ENCODE results near the gene PIGU. TPM values are rescaled to one million over a fixed set of nuclear protein-coding genes. Genes with fewer than 3 reads are reported as not detected.

PIGU gene
- total and polyA plus RNA-seq, 2 of the 13 experiments (the other 11 are each of a cell fraction or from before 2014, with no cell fraction given): 45.5 to 231 TPM

DNA sequence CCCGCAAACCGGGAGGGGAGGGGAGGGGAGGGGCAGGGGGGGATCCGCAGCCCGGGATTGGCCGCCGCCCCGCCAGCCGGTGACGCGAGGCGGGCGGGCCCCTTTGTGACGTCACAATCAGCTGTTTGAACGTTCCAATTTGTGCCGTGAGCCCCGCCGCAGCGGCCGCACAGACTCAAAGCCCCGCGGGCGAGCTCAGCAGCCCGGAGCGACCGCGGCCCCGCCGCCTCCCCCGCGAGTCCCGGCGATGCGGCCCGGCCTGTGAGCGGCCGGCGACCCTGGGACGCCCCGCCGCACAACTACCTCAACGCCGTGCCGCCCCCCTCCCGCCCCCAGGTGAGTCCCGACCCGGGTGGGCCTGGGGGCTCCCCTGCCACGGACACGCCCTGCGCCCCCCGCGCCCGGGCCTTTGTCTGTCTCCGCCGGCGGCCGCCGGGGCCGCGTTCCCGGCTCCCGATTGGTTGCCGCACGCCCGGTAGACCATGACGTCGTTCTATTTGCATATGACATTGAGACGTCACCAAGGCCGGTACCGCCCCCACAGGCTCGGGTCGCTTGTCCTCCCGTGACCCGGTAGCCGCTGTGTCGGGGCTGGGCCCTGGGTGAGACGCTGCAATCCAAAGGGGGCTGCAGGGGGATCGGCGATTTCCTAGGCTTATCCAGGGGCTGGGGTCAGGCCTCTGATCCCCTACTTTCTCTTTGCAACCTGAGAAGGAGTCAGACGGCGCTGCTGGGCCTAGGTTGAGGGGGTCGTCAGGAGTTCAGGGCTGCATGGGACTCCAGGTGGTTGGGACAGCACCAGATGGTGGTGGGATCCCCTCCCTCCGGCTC, 27.5 kb upstream of the PIGU start, which contains the start of gene TP53INP2 (continued):
- TF ChIP-seq KMT2B (CRISPR knock-in tag; IDR thresholded peaks at IDR 0.05) (no peak; the same call in 1 of the 2 replicates), ERF (CRISPR knock-in tag; IDR thresholded peaks at IDR 0.05) (peak; percentile 12; the same call in 1 of the 2 replicates), FOXC1 (CRISPR knock-in tag; IDR thresholded peaks at IDR 0.05; ENCODE audit: borderline replicate concordance) (no peak), MEIS1 (CRISPR knock-in tag; IDR thresholded peaks at IDR 0.05; ENCODE audit: borderline replicate concordance) (peak; percentile 43; the same call in 1 of the 2 replicates), IRF9 (CRISPR knock-in tag; IDR thresholded peaks at IDR 0.05; ENCODE audit: borderline replicate concordance) (peak; percentile 20; the same call in 1 of the 2 replicates), POGZ (CRISPR knock-in tag; IDR thresholded peaks at IDR 0.05) (peak; percentile 52; the same call in 1 of the 2 replicates), ZKSCAN8 (CRISPR knock-in tag; IDR thresholded peaks at IDR 0.05; ENCODE audit: borderline replicate concordance) (no peak), ZC3H4 (CRISPR knock-in tag; IDR thresholded peaks at IDR 0.05; ENCODE audit: borderline replicate concordance) (no peak), ZNF543 (CRISPR knock-in tag; IDR thresholded peaks at IDR 0.05) (no peak; the same call in 1 of the 2 replicates), GMEB1 (CRISPR knock-in tag; IDR thresholded peaks at IDR 0.05; ENCODE audit: borderline replicate concordance) (peak; percentile 16; the same call in 1 of the 2 replicates), EED (CRISPR knock-in tag; IDR thresholded peaks at IDR 0.05) (no peak), KDM3A (CRISPR knock-in tag; IDR thresholded peaks at IDR 0.05; ENCODE audit: low read depth) (no peak), MXD1 (CRISPR knock-in tag; IDR thresholded peaks at IDR 0.05) (peak; percentile 61; the same call in 1 of the 2 replicates), CHCHD3 (CRISPR knock-in tag; IDR thresholded peaks at IDR 0.05) (no peak), RARG (CRISPR knock-in tag; IDR thresholded peaks at IDR 0.05; ENCODE audit: low read depth) (no peak), ZFP37 (CRISPR knock-in tag; IDR thresholded peaks at IDR 0.05; ENCODE audit: borderline replicate concordance) (peak; percentile 6; the same call in 1 of the 2 replicates)
- TF ChIP-seq, protein P1, sequence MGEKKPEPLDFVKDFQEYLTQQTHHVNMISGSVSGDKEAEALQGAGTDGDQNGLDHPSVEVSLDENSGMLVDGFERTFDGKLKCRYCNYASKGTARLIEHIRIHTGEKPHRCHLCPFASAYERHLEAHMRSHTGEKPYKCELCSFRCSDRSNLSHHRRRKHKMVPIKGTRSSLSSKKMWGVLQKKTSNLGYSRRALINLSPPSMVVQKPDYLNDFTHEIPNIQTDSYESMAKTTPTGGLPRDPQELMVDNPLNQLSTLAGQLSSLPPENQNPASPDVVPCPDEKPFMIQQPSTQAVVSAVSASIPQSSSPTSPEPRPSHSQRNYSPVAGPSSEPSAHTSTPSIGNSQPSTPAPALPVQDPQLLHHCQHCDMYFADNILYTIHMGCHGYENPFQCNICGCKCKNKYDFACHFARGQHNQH (CRISPR knock-in tag; IDR thresholded peaks at IDR 0.05): peak; percentile 83
- TF ChIP-seq, protein P2, sequence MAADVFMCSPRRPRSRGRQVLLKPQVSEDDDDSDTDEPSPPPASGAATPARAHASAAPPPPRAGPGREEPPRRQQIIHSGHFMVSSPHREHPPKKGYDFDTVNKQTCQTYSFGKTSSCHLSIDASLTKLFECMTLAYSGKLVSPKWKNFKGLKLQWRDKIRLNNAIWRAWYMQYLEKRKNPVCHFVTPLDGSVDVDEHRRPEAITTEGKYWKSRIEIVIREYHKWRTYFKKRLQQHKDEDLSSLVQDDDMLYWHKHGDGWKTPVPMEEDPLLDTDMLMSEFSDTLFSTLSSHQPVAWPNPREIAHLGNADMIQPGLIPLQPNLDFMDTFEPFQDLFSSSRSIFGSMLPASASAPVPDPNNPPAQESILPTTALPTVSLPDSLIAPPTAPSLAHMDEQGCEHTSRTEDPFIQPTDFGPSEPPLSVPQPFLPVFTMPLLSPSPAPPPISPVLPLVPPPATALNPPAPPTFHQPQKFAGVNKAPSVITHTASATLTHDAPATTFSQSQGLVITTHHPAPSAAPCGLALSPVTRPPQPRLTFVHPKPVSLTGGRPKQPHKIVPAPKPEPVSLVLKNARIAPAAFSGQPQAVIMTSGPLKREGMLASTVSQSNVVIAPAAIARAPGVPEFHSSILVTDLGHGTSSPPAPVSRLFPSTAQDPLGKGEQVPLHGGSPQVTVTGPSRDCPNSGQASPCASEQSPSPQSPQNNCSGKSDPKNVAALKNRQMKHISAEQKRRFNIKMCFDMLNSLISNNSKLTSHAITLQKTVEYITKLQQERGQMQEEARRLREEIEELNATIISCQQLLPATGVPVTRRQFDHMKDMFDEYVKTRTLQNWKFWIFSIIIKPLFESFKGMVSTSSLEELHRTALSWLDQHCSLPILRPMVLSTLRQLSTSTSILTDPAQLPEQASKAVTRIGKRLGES (CRISPR knock-in tag; IDR thresholded peaks at IDR 0.05; ENCODE audit: borderline replicate concordance): no peak
